CD4-positive, CD25-positive, alpha-beta regulatory T cell (primary cell): ENCODE data around the gene CMTM4. TPM values are rescaled to one million over a fixed set of nuclear protein-coding genes. Genes with fewer than 3 reads are reported as not detected.

Experiments
- ATAC-seq, 2 donors: fragments of 150-1000 bp; cut with Tn5 transposase; one replicate each; pipeline ENCODE4 v1.10.0; 2021; ENCODE audit warnings: low read depth in 2 of 2, moderate number of reproducible peaks in 2 of 2, moderate library complexity in 1 of 2
- DNase-seq, 3 donors: peaks; one replicate each; pipeline versions ENCODE4 v3.0.0 to v3.0.0-alpha.2; 2012 to 2022; ENCODE audit warnings: mixed read lengths in 1 of 3
- H3K27ac ChIP-seq: one replicate; pipeline ENCODE4 v1.7.0; 2013; ENCODE audit warnings: mild to moderate bottlenecking, low read length; ENCODE audit not compliant: insufficient read depth, poor library complexity, severe bottlenecking
- H3K27me3 ChIP-seq: one replicate; pipeline ENCODE4 v1.7.0; 2013; ENCODE audit warnings: low read length; ENCODE audit not compliant: control insufficient read depth, insufficient read depth
- H3K36me3 ChIP-seq: one replicate; pipeline ENCODE4 v1.7.0; 2013; ENCODE audit warnings: mild to moderate bottlenecking, low read length, moderate library complexity; ENCODE audit not compliant: control insufficient read depth, insufficient read depth
- H3K4me1 ChIP-seq: 2 replicates; pipeline ENCODE4 v1.7.0; 2013; ENCODE audit warnings: mild to moderate bottlenecking, low read length; ENCODE audit not compliant: insufficient read depth, control insufficient read depth, poor library complexity, severe bottlenecking
- H3K4me3 ChIP-seq: one replicate; pipeline ENCODE4 v1.7.0; 2013; ENCODE audit warnings: low read depth, mild to moderate bottlenecking, low read length, moderate library complexity
- H3K9me3 ChIP-seq, 2 experiments: 1 replicate in 1 of 2; 2 replicates in 1 of 2; pipeline ENCODE4 v1.7.0; 2013; ENCODE audit warnings: low read length in 2 of 2, mild to moderate bottlenecking in 1 of 2, moderate library complexity in 1 of 2; ENCODE audit not compliant: control insufficient read depth in 2 of 2
- H3K27ac Mint-ChIP-seq, 3 donors: one replicate each; pipeline ENCODE4 v1.8.0; 2020 to 2022; ENCODE audit warnings: mild to moderate bottlenecking in 3 of 3, mixed read lengths in 3 of 3, moderate library complexity in 2 of 3
- H3K27me3 Mint-ChIP-seq: one replicate; pipeline ENCODE4 v1.8.0; 2022; ENCODE audit warnings: mild to moderate bottlenecking, mixed read lengths
- H3K36me3 Mint-ChIP-seq: one replicate; pipeline ENCODE4 v1.8.0; 2020; ENCODE audit warnings: mixed read lengths
- H3K4me1 Mint-ChIP-seq, 4 donors: one replicate each; pipeline ENCODE4 v1.8.0; 2020 to 2022; ENCODE audit warnings: mixed read lengths in 4 of 4, mild to moderate bottlenecking in 1 of 4
- H3K4me3 Mint-ChIP-seq, 4 donors: one replicate each; pipeline ENCODE4 v1.8.0; 2020 to 2022; ENCODE audit warnings: mild to moderate bottlenecking in 4 of 4, mixed read lengths in 4 of 4, moderate library complexity in 3 of 4
- H3K9me3 Mint-ChIP-seq, 7 donors: one replicate each; pipeline ENCODE4 v1.8.0; 2020 to 2022; ENCODE audit warnings: mixed read lengths in 7 of 7, mild to moderate bottlenecking in 3 of 7, moderate library complexity in 2 of 7
- polyA plus RNA-seq, 4 donors: library from polyadenylated mRNA; unstranded; fragments of 300-500 nt; fragmentation: Illumina TruSeq; gene quantifications; one replicate each; pipeline ENCODE4 v1.2.3, GENCODE V29; 2021
- total RNA-seq: library from RNA; stranded (reverse); gene quantifications from one replicate; pipeline ENCODE4 v1.2.3, GENCODE V29; 2022

The CMTM4 gene
- total and polyA plus RNA-seq, 5 donors from 2014 or later: 0.10 to 0.64 (median 0.18) TPM

GRCh38 chr16:66608241-66609138 lies 88.1 kb downstream of the CMTM4 start:
- peak; percentile 35 to 46 for ATAC-seq
- Histone ChIP-seq H3K9me3 (no peaks in the 10 kb centered on the region), H3K27me3 (no peaks in the 10 kb centered on the region), H3K27ac (peak overlapping the region; percentile 36), H3K4me1 (peaks cover 42% of the 10 kb centered on the region), H3K36me3 (peaks cover 47% of the 10 kb centered on the region), H3K4me3 (no peak overlapping the region)
- Mint-ChIP-seq H3K27ac (peak overlapping the region; percentile 49 to 93 (median 75)), H3K36me3 (peaks cover 3% of the 10 kb centered on the region), H3K9me3 (peaks cover 0 to 6% (median 0%) of the 10 kb centered on the region in 7 donors), H3K27me3 (no peaks in the 10 kb centered on the region), H3K4me1 (peaks cover 8 to 41% (median 25%) of the 10 kb centered on the region in 4 donors), H3K4me3 (peak overlapping the region; percentile 28 to 93 (median 79))
- peak; percentile 68 to 79 (median 73) for DNase-seq

GRCh38 chr16:66605979-66606751 lies 90.4 kb downstream of the CMTM4 start:
- Histone ChIP-seq H3K27ac (peak overlapping the region; percentile 73), H3K4me3 (peak overlapping the region; percentile 48), H3K9me3 (no peaks in the 10 kb centered on the region), H3K27me3 (no peaks in the 10 kb centered on the region), H3K36me3 (peaks cover 24% of the 10 kb centered on the region), H3K4me1 (peaks cover 45% of the 10 kb centered on the region)
- H3K27me3 Mint-ChIP-seq: no peaks in the 10 kb centered on the region
- no peaks in the 10 kb centered on the region for H3K36me3 Mint-ChIP-seq
- peaks cover 8 to 47% (median 27%) of the 10 kb centered on the region in 4 donors for H3K4me1 Mint-ChIP-seq
- H3K9me3 Mint-ChIP-seq: peaks cover 0 to 6% (median 0%) of the 10 kb centered on the region in 7 donors
- DNase-seq (peak in 1 of 3 donors; percentile 19), ATAC-seq (no peak)
- peak overlapping the region; percentile 75 to 95 (median 88) for H3K27ac Mint-ChIP-seq
- peak overlapping the region; percentile 85 to 94 (median 91) for H3K4me3 Mint-ChIP-seq

- peak in 1 of 3 donors; percentile 43 for DNase-seq
- Histone ChIP-seq H3K27me3 (no peaks in the 10 kb centered on the region), H3K36me3 (peaks cover 16% of the 10 kb centered on the region), H3K9me3 (no peaks in the 10 kb centered on the region), H3K4me1 (peaks cover 45% of the 10 kb centered on the region), H3K27ac (peak overlapping the region; percentile 73), H3K4me3 (peak overlapping the region; percentile 48)
- peak overlapping the region; percentile 23 to 95 (median 59) for H3K27ac Mint-ChIP-seq
- H3K36me3 Mint-ChIP-seq: no peaks in the 10 kb centered on the region
- H3K9me3 Mint-ChIP-seq: peaks cover 0 to 10% (median 1%) of the 10 kb centered on the region in 7 donors
- peak overlapping the region in 3 of 4 donors; percentile 85 to 92 (median 90) for H3K4me3 Mint-ChIP-seq
- H3K4me1 Mint-ChIP-seq: peaks cover 8 to 55% (median 32%) of the 10 kb centered on the region in 4 donors
- ATAC-seq: no peak
- no peaks in the 10 kb centered on the region for H3K27me3 Mint-ChIP-seq
Observed at GRCh38 chr16:66605177-66605978, 91.2 kb downstream of the CMTM4 start.

GRCh38 chr16:66604376-66605176 lies 92.0 kb downstream of the CMTM4 start, which contains the start of gene CMTM3:
CMTM3 (plus strand) TSS chr16:66604704; CDS start chr16:66604806, 102 bp downstream.
- Histone ChIP-seq H3K27ac (peak within 1 kb of the TSS; percentile 73), H3K4me3 (peak within 1 kb of the TSS; percentile 53), H3K9me3 (no peaks in the 10 kb centered on the region), H3K36me3 (peaks cover 8% of the 10 kb centered on the region), H3K27me3 (no peaks in the 10 kb centered on the region), H3K4me1 (peaks cover 47% of the 10 kb centered on the region)
- Mint-ChIP-seq H3K27ac (peak within 1 kb of the TSS; percentile 97), H3K4me1 (peaks cover 8 to 61% (median 36%) of the 10 kb centered on the region in 4 donors), H3K9me3 (peaks cover 0 to 10% (median 1%) of the 10 kb centered on the region in 7 donors), H3K27me3 (no peaks in the 10 kb centered on the region), H3K4me3 (peak within 1 kb of the TSS; percentile 91 to 98 (median 96)), H3K36me3 (no peaks in the 10 kb centered on the region)
- peak; percentile 58 to 75 (median 74) for DNase-seq
- ATAC-seq: peak; percentile 51

- H3K27ac ChIP-seq: peak overlapping the region; percentile 73
- H3K36me3 ChIP-seq: peaks cover under 1% of the 10 kb centered on the region
- no peaks in the 10 kb centered on the region for H3K27me3 ChIP-seq
- H3K36me3 Mint-ChIP-seq: no peaks in the 10 kb centered on the region
- peak overlapping the region; percentile 53 for H3K4me3 ChIP-seq
- DNase-seq: peak; percentile 60 to 96 (median 86)
- H3K9me3 Mint-ChIP-seq: peaks cover 0 to 10% (median 1%) of the 10 kb centered on the region in 7 donors
- H3K4me3 Mint-ChIP-seq: peak overlapping the region; percentile 91 to 98 (median 96)
- H3K4me1 ChIP-seq: peaks cover 48% of the 10 kb centered on the region
- H3K4me1 Mint-ChIP-seq: peaks cover 7 to 66% (median 38%) of the 10 kb centered on the region in 4 donors
- H3K27ac Mint-ChIP-seq: peak overlapping the region; percentile 97
- peak; percentile 78 for ATAC-seq
- H3K9me3 ChIP-seq: no peaks in the 10 kb centered on the region
- H3K27me3 Mint-ChIP-seq: no peaks in the 10 kb centered on the region
Observed at GRCh38 chr16:66603537-66604375, 92.8 kb downstream of the CMTM4 start.

- no peaks in the 10 kb centered on the region for H3K9me3 ChIP-seq
- ATAC-seq (no peak), DNase-seq (no peak)
- H3K27me3 ChIP-seq: no peaks in the 10 kb centered on the region
- no peaks in the 10 kb centered on the region for H3K36me3 ChIP-seq
- Mint-ChIP-seq H3K27me3 (no peaks in the 10 kb centered on the region), H3K27ac (no peak overlapping the region), H3K9me3 (peaks cover 0 to 10% (median 1%) of the 10 kb centered on the region in 7 donors), H3K4me1 (peaks cover 16 to 65% (median 37%) of the 10 kb centered on the region in 4 donors), H3K36me3 (no peaks in the 10 kb centered on the region), H3K4me3 (peak overlapping the region in 1 of 4 donors; percentile 91)
- no peak overlapping the region for H3K27ac ChIP-seq
- H3K4me1 ChIP-seq: peaks cover 48% of the 10 kb centered on the region
- no peak overlapping the region for H3K4me3 ChIP-seq
Observed at GRCh38 chr16:66601471-66601870, 95.1 kb downstream of the CMTM4 start.
